BE2C (cell line): ENCODE measurements around the gene CYTH4.
"Not testable (repeated sequence)": the region's sequence is repeated elsewhere in the genome, so short reads cannot be mapped to it uniquely, and the experiment has no call there.

Source experiments
- DNase-seq: peaks from one replicate; pipeline ENCODE4 v3.0.0-alpha.2; 2020
- H3K27me3 ChIP-seq: fragments of 250-450 bp; sonication (Bioruptor Pico); 2 replicates; pipeline ENCODE4 v1.5.1; 2020; ENCODE audit warnings: mild to moderate bottlenecking
- H3K36me3 ChIP-seq: fragments of 250-450 bp; sonication (Bioruptor Pico); 2 replicates; pipeline ENCODE4 v1.5.1; 2020; ENCODE audit warnings: mild to moderate bottlenecking
- H3K4me1 ChIP-seq: fragments of 250-450 bp; sonication (Bioruptor Pico); 2 replicates; pipeline ENCODE4 v1.5.1; 2020
- H3K4me3 ChIP-seq: 2 replicates; pipeline ENCODE4 v1.5.1; 2011; ENCODE audit warnings: low read depth, low read length
- H3K9me3 ChIP-seq: fragments of 250-450 bp; sonication (Bioruptor Pico); 2 replicates; pipeline ENCODE4 v1.5.1; 2020
- TF ChIP-seq, protein P1 (sequence below): IDR thresholded peaks from 2 replicates; pipeline ENCODE4 v1.5.1; 2012; ENCODE audit warnings: mild to moderate bottlenecking, low read depth, low read length

The CYTH4 gene

DNA sequence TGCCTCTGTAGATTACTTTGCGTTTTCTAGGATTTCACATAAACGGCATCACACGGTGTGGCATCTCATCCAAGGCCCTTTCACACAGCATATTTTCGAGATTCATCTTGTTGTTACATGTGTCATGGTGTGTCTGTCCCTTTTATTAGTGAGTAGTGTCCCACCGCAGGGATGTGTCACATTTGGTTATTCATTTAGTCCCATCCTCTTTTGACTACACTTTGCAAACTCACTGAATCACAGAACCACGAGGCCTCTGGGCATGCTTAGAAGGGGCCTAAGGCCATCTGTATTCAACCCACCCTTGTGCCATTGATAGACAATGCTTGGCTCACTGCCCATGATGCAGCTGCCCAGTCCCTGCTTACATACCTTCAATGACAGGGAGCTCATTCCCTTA is 34.1 kb upstream of the CYTH4 start:
- no peaks in the 10 kb centered on the region for H3K27me3 ChIP-seq
- H3K36me3 ChIP-seq, result no peaks in the 10 kb centered on the region
- DNase-seq, result no peak
- H3K4me3 ChIP-seq, result no peak overlapping the region
- TF ChIP-seq, protein P1, sequence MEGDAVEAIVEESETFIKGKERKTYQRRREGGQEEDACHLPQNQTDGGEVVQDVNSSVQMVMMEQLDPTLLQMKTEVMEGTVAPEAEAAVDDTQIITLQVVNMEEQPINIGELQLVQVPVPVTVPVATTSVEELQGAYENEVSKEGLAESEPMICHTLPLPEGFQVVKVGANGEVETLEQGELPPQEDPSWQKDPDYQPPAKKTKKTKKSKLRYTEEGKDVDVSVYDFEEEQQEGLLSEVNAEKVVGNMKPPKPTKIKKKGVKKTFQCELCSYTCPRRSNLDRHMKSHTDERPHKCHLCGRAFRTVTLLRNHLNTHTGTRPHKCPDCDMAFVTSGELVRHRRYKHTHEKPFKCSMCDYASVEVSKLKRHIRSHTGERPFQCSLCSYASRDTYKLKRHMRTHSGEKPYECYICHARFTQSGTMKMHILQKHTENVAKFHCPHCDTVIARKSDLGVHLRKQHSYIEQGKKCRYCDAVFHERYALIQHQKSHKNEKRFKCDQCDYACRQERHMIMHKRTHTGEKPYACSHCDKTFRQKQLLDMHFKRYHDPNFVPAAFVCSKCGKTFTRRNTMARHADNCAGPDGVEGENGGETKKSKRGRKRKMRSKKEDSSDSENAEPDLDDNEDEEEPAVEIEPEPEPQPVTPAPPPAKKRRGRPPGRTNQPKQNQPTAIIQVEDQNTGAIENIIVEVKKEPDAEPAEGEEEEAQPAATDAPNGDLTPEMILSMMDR, result no peak
- H3K4me1 ChIP-seq, result peaks cover 3% of the 10 kb centered on the region; the same call in 1 of the 2 replicates
- H3K9me3 ChIP-seq, result no peaks in the 10 kb centered on the region

DNA sequence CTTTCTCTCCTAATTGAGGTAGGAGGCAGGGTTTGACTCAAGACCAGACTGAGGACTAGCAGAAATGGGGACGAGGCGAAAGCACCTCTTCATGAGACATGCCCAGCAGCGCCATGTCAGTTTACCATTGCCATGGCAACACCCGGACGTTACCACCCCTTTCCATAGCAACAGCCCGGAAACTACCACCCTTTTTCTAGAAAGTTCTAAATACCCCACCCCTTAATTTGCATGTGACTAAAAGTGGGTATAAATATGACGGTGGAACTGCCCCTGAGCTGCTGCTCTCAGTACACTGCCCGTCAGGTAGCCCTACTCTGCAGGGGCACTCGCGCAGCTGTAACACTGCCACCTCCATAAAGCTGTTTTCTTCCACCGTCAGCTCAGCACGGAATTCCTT is 32.3 kb upstream of the CYTH4 start:
- H3K36me3 ChIP-seq, result no peaks in the 10 kb centered on the region
- H3K27me3 ChIP-seq, result no peaks in the 10 kb centered on the region
- no peaks in the 10 kb centered on the region for H3K9me3 ChIP-seq
- TF ChIP-seq, protein P1, result no peak
- H3K4me3 ChIP-seq, result no peak overlapping the region
- peaks cover 4% of the 10 kb centered on the region; the same call in 1 of the 2 replicates for H3K4me1 ChIP-seq
- no peak for DNase-seq

DNA sequence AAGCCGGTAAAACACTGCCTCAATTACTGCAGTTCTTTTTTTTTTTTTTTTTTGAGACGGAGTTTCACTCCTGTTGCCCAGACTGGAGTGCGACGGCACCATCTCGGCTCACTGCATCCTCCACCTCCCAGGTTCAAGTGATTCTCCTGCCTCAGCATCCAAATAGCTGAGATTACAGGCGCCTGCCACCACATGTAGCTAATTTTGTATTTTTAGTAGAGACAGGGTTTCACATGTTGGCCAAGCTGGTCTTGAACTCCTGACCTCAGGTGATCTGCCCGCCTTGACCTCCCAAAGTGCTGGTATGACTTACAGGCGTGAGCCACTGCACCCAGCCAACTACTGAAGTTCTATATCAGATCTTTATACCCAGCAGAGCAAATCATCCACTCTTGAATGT is 30.5 kb upstream of the CYTH4 start:
- H3K4me3 ChIP-seq, H3K27me3 ChIP-seq, H3K9me3 ChIP-seq, H3K36me3 ChIP-seq, H3K4me1 ChIP-seq, DNase-seq: not testable (repeated sequence)

DNA sequence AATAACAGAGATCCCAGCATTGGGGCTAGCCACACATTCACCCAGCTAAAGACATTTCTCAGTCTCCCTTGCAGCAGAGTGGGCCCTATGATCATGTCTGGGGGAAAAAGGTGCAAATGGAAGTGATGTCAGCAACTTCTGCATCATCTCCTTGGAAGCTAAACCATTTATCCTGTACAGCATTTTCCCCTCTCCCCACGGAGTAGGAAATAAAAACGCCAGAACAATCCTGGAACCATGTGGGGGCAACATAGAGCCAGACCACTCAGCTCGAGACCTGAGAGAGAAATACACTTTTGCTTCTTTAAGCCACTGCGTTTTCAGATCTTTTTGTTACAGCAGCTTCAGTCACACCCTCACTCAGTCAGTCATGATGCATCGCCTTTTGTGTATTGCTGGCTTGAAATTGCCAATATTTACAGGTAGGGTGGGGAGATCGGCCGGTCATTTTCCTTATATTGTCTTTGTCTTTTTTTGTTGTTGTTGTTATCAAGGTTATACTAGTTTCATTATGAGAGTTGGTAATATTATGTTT is 29.1 kb upstream of the CYTH4 start:
- H3K27me3 ChIP-seq, result no peaks in the 10 kb centered on the region
- peak overlapping the region; percentile 21; the same call in 1 of the 2 replicates for H3K4me3 ChIP-seq
- TF ChIP-seq, protein P1, result peak; percentile 58
- peaks cover 4% of the 10 kb centered on the region; the same call in 1 of the 2 replicates for H3K4me1 ChIP-seq
- no peaks in the 10 kb centered on the region for H3K9me3 ChIP-seq
- no peak for DNase-seq
- H3K36me3 ChIP-seq, result no peaks in the 10 kb centered on the region

DNA sequence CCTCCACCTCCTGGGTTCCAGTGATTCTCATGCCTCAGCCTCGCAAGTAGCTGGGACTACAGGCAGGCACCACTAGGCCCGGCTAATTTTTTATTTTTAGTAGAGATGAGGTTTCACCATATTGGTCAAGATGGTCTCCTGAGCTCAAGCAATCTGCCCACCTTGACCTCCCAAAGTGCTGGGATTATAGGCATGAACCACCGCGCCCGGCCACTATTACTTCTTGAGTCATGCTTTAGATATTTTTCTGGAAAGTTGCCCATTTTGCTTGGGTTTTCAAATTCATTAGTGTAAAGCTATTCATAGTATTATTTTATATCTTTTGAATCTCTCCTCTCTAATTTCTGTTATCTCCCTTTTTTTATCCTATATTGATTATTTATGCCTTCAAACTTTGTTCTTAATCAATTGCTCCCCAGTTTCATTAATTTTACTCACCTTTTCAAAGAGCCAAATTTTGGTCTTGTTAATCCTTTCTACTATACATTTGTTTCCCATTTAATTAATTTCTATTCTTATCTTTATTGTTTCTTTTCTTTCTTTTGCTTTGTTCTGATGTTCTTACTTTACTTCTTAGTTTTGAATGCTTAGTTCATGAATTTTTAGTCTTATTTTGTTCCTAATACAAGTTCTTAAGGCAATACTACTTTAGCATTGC is 28.0 kb upstream of the CYTH4 start:
- H3K36me3 ChIP-seq, result no peaks in the 10 kb centered on the region
- TF ChIP-seq, protein P1, result no peak
- H3K27me3 ChIP-seq, result no peaks in the 10 kb centered on the region
- no peaks in the 10 kb centered on the region for H3K9me3 ChIP-seq
- no peak overlapping the region for H3K4me3 ChIP-seq
- DNase-seq, result no peak
- H3K4me1 ChIP-seq, result peaks cover 4% of the 10 kb centered on the region; the same call in 1 of the 2 replicates

DNA sequence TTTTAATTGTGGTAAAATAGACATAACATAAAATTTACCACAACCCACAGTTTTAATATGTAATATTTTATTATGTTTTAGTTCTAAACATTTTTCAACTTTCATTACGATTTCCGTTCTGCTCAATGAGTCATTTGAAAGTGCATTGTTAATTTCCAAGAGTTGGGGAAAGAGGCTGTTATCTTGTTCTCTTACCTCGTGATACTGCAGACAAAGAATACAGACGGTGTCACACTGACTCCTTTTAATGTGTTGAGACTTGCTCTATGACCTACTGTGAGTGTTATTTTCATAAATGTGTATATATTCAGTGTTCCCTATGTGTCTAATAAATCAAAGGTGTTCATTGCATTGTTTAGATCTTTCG is 27.5 kb upstream of the CYTH4 start:
- no peak for DNase-seq
- TF ChIP-seq, protein P1, result no peak
- H3K9me3 ChIP-seq, result no peaks in the 10 kb centered on the region
- peaks cover 8% of the 10 kb centered on the region for H3K4me1 ChIP-seq
- H3K36me3 ChIP-seq, result no peaks in the 10 kb centered on the region
- no peaks in the 10 kb centered on the region for H3K27me3 ChIP-seq
- H3K4me3 ChIP-seq, result no peak overlapping the region
